Neural cell (in vitro differentiated cells): Measurements from ENCODE around the gene TMCC1. TPM values are rescaled to one million over a fixed set of nuclear protein-coding genes. Genes with fewer than 3 reads are reported as not detected.

Source experiments
- H2AFZ ChIP-seq: fragments of 200-600, 300-800 bp; sonication (generic), shearing (Covaris generic); 2 replicates; pipeline ENCODE4 v1.6.0; 2014; ENCODE audit warnings: low read depth, mild to moderate bottlenecking, antibody characterized with exemption, low read length, moderate library complexity
- H3F3A ChIP-seq: fragments of 200-600 bp; shearing (Covaris generic); 2 replicates; pipeline ENCODE4 v1.6.1; 2016; ENCODE audit warnings: mild to moderate bottlenecking, moderate library complexity, mixed read lengths, antibody characterized with exemption, low read length; ENCODE audit not compliant: insufficient read depth, poor library complexity, severe bottlenecking
- H3K27ac ChIP-seq: fragments of 200-600, 300-800 bp; sonication (generic), shearing (Covaris generic); 2 replicates; pipeline ENCODE4 v1.5.1; 2014; ENCODE audit warnings: mild to moderate bottlenecking, low read length, moderate library complexity
- H3K27me3 ChIP-seq: fragments of 300-800, 200-600 bp; sonication (generic), shearing (Covaris generic); 2 replicates; pipeline ENCODE4 v1.6.0; 2014; ENCODE audit warnings: mild to moderate bottlenecking, low read depth, low read length, moderate library complexity; ENCODE audit not compliant: insufficient read depth
- H3K36me3 ChIP-seq: fragments of 300-800, 200-600 bp; sonication (generic), shearing (Covaris generic); 2 replicates; pipeline ENCODE4 v1.5.1; 2014; ENCODE audit warnings: mild to moderate bottlenecking, antibody characterized with exemption, low read length, moderate library complexity; ENCODE audit not compliant: insufficient read depth
- H3K4me2 ChIP-seq: fragments of 300-800, 200-600 bp; sonication (generic), shearing (Covaris generic); 2 replicates; pipeline ENCODE4 v1.6.0; 2014; ENCODE audit warnings: mild to moderate bottlenecking, low read length
- H3K4me3 ChIP-seq: fragments of 300-800, 200-600 bp; sonication (generic), shearing (Covaris generic); 2 replicates; pipeline ENCODE4 v1.5.1; 2014; ENCODE audit warnings: mild to moderate bottlenecking, low read length, moderate library complexity
- H3K79me2 ChIP-seq: fragments of 200-600 bp; shearing (Covaris generic); replicated peaks from 2 replicates; pipeline ENCODE4 v1.6.0; 2014; ENCODE audit warnings: mild to moderate bottlenecking, low read length, moderate library complexity; ENCODE audit not compliant: insufficient read depth
- H3K9ac ChIP-seq: fragments of 300-800, 200-600 bp; sonication (generic), shearing (Covaris generic); 2 replicates; pipeline ENCODE4 v1.6.1; 2016; ENCODE audit warnings: mild to moderate bottlenecking, low read length, mixed read lengths
- H3K9me2 ChIP-seq: fragments of 200-600 bp; shearing (Covaris generic); 2 replicates; pipeline ENCODE4 v1.6.1; 2016; ENCODE audit warnings: mild to moderate bottlenecking, low read length, mixed read lengths; ENCODE audit not compliant: insufficient read depth
- H3K9me3 ChIP-seq: fragments of 200-600, 300-800 bp; sonication (generic), shearing (Covaris generic); 2 replicates; pipeline ENCODE4 v1.6.1; 2016; ENCODE audit warnings: mild to moderate bottlenecking, mixed run types, low read length, moderate library complexity, mixed read lengths
- H4K20me1 ChIP-seq: fragments of 200-600 bp; shearing (Covaris generic); 2 replicates; pipeline ENCODE4 v1.6.1; 2016; ENCODE audit warnings: mild to moderate bottlenecking, mixed run types; ENCODE audit not compliant: insufficient read depth
- CTCF ChIP-seq: fragments of 450-650 bp; IDR thresholded peaks from 2 replicates; pipeline ENCODE4 v1.5.1; 2014; ENCODE audit warnings: antibody characterized with exemption, mild to moderate bottlenecking, moderate library complexity; ENCODE audit not compliant: poor library complexity, severe bottlenecking
- EP300 ChIP-seq: fragments of 450-650 bp; conservative IDR thresholded peaks from 2 replicates; pipeline ENCODE4 v1.6.1; 2014; ENCODE audit warnings: antibody characterized with exemption, mild to moderate bottlenecking, moderate library complexity; ENCODE audit not compliant: poor library complexity, severe bottlenecking
- EZH2 ChIP-seq: fragments of 200-600, 300-800 bp; shearing (Covaris generic), sonication (generic); IDR thresholded peaks from 2 replicates; pipeline ENCODE4 v1.6.1; 2014; ENCODE audit warnings: antibody characterized with exemption, low read length, borderline replicate concordance, mild to moderate bottlenecking; ENCODE audit not compliant: insufficient read depth, poor library complexity, severe bottlenecking
- MXI1 ChIP-seq: fragments of 450-650 bp; conservative IDR thresholded peaks from 2 replicates; pipeline ENCODE4 v1.6.1; 2014; ENCODE audit warnings: antibody characterized with exemption, mild to moderate bottlenecking; ENCODE audit not compliant: poor library complexity, severe bottlenecking
- POLR2AphosphoS5 ChIP-seq: IDR thresholded peaks from 2 replicates; pipeline ENCODE4 v1.6.1; 2012
- RAD21 ChIP-seq: fragments of 450-650 bp; conservative IDR thresholded peaks from 2 replicates; pipeline ENCODE4 v1.6.1; 2014; ENCODE audit warnings: antibody characterized with exemption, mild to moderate bottlenecking, moderate library complexity
- REST ChIP-seq: IDR thresholded peaks from 2 replicates; pipeline ENCODE4 v1.6.1; 2012; ENCODE audit warnings: borderline replicate concordance
- SMC3 ChIP-seq: fragments of 450-650 bp; conservative IDR thresholded peaks from 2 replicates; pipeline ENCODE4 v1.6.1; 2014; ENCODE audit warnings: antibody characterized with exemption, mild to moderate bottlenecking, moderate library complexity; ENCODE audit not compliant: poor library complexity
- TAF1 ChIP-seq: IDR thresholded peaks from 2 replicates; pipeline ENCODE4 v1.6.1; 2012; ENCODE audit warnings: low read depth
- polyA plus RNA-seq: library from polyadenylated mRNA; depleted of rRNA; stranded (reverse); fragments of >200 nt; gene quantifications from 2 replicates; pipeline ENCODE4 v1.2.3, GENCODE V29; 2014

The TMCC1 gene
- polyA plus RNA-seq, 1 donor from 2014 or later: 25.0 TPM

GRCh38 chr3:129734449-129734848, 159.1 kb downstream of the TMCC1 start:
- Histone ChIP-seq H3K36me3 (no peaks in the 10 kb centered on the region), H3K4me2 (no peak overlapping the region), H3K27me3 (no peaks in the 10 kb centered on the region), H3K9me3 (no peaks in the 10 kb centered on the region), H3K27ac (no peak overlapping the region), H3K9me2 (no peaks in the 10 kb centered on the region), H3F3A (no peaks in the 10 kb centered on the region), H4K20me1 (no peaks in the 10 kb centered on the region), H3K4me3 (no peak overlapping the region), H2AFZ (no peak overlapping the region), H3K79me2 (no peaks in the 10 kb centered on the region), H3K9ac (no peak overlapping the region)
- no peak for TF ChIP-seq CTCF
- no peak for TF ChIP-seq EP300
- no peak for TF ChIP-seq EZH2
- no peak for TF ChIP-seq MXI1
- no peak for TF ChIP-seq SMC3
- TF ChIP-seq RAD21: no peak
- no peak for TF ChIP-seq POLR2AphosphoS5
- TF ChIP-seq REST: no peak
- TF ChIP-seq TAF1: no peak

GRCh38 chr3:129732200-129732876, 161.2 kb downstream of the TMCC1 start:
- Histone ChIP-seq H3K79me2 (no peaks in the 10 kb centered on the region), H3K4me2 (no peak overlapping the region), H3K36me3 (no peaks in the 10 kb centered on the region), H2AFZ (no peak overlapping the region), H3K9me3 (no peaks in the 10 kb centered on the region), H4K20me1 (no peaks in the 10 kb centered on the region), H3K9me2 (no peaks in the 10 kb centered on the region), H3K4me3 (no peak overlapping the region), H3K9ac (no peak overlapping the region), H3K27me3 (no peaks in the 10 kb centered on the region), H3F3A (no peaks in the 10 kb centered on the region), H3K27ac (no peak overlapping the region)
- TF ChIP-seq RAD21: no peak
- no peak for TF ChIP-seq POLR2AphosphoS5
- TF ChIP-seq EZH2: no peak
- no peak for TF ChIP-seq CTCF
- TF ChIP-seq SMC3: no peak
- no peak for TF ChIP-seq MXI1
- TF ChIP-seq REST: no peak
- TF ChIP-seq EP300: no peak
- TF ChIP-seq TAF1: no peak
